ENCODE results near the gene SLC5A2. TPM values are rescaled to one million over a fixed set of nuclear protein-coding genes. Genes with fewer than 3 reads are reported as not detected.
"Not testable (repeated sequence)": the region's sequence is repeated elsewhere in the genome, so short reads cannot be mapped to it uniquely, and the experiment has no call there.

SLC5A2 gene
- total and polyA plus RNA-seq, 2 experiments from 2014 or later: 0.36 to 4.9 TPM

GRCh38 chr16:31536804-31537361 is 54.0 kb downstream of the SLC5A2 start:
- no peaks in the 10 kb centered on the region for H3K9me3 ChIP-seq (ENCODE audit: low read depth)
- H3K4me3 ChIP-seq: no peak overlapping the region
- no peak overlapping the region for H3K27ac ChIP-seq
- H3K4me1 ChIP-seq (ENCODE audit: low read depth): no peaks in the 10 kb centered on the region
- no peak for DNase-seq (ENCODE audit: low read depth in 1 of 2, low spot score in 1 of 2)
- no peaks in the 10 kb centered on the region for H3K36me3 ChIP-seq
- no peak for TF ChIP-seq CTCF (IDR thresholded peaks at IDR 0.05; ENCODE audit: low read depth, low read length)
- H3K27me3 ChIP-seq: no peaks in the 10 kb centered on the region

DNA sequence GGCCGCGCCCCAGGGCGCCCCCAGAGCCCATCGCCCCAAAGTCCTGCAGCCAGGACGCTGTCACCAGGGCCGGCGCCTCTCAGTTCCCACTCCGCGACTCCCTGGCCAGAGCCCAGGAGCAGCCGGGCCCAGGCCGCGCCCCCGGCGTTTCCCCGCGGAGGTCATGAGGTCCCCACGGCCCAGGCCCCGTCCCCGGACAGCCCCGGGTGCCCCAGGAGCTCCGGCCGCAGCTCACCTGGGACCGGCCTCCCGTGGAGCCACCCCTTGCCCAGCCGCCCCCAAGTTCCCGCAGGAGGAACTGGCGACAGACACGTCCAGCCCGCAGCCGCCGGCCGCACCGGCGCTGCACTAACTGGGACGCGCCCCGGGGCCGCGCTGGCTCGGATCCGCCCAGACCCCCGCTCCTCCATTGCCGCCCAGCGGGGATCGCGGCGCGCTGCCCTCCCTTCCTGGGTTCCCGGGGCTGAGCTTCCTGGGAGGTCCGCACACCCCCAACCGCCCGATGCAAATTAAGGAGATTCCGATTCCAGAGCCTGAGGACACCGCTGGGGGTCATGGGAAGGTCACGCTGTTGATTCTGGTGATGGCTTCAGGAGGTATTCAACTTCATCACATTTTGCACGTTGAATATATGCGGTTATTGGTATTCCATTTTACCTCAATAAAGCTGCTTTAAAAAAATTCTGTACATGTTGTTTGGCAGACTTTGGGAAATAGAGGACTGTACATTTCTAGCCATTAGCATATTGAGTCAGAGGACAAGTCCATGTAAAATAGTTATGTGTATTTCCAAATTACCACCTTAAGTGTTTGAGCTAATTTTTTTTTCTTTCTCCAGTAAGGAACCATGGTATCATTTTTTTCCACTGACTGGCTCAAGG is 54.7 kb downstream of the SLC5A2 start:
- Histone ChIP-seq H3K27me3 (no peaks in the 10 kb centered on the region), H3K27ac (no peak overlapping the region), H3K4me1 (ENCODE audit: low read depth) (no peaks in the 10 kb centered on the region), H3K36me3 (no peaks in the 10 kb centered on the region), H3K4me3 (peak overlapping the region; percentile 22), H3K9me3 (ENCODE audit: low read depth) (no peaks in the 10 kb centered on the region)
- peak; percentile 9 to 12 for DNase-seq (ENCODE audit: low read depth in 1 of 2, low spot score in 1 of 2)
- TF ChIP-seq CTCF (IDR thresholded peaks at IDR 0.05; ENCODE audit: low read depth, low read length): no peak

DNA sequence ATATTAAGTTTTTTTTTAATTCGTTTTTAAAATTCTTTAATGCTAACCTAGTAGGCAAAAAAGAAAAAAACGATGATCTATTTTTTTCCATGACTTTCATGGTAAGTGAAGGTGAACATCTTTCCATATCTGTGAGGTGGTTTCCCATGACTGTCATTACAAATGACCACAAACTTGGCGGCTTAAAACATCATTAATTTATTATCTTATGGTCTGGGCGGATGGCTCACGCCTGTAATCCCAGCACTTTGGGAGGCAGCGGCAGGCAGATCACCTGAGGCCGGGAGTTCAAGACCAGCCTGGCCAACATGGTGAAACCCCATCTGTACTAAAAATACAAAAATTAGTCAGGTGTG is 55.3 kb downstream of the SLC5A2 start:
- not testable (repeated sequence) for H3K27ac ChIP-seq; H3K4me1 ChIP-seq (ENCODE audit: low read depth); H3K27me3 ChIP-seq; H3K4me3 ChIP-seq; DNase-seq (ENCODE audit: low read depth in 1 of 2, low spot score in 1 of 2); H3K36me3 ChIP-seq; H3K9me3 ChIP-seq (ENCODE audit: low read depth)

GRCh38 chr16:31539762-31540161 is 56.8 kb downstream of the SLC5A2 start:
- not testable (repeated sequence) for H3K4me3 ChIP-seq; H3K4me1 ChIP-seq (ENCODE audit: low read depth); H3K27me3 ChIP-seq; H3K36me3 ChIP-seq; H3K9me3 ChIP-seq (ENCODE audit: low read depth); DNase-seq (ENCODE audit: low read depth in 1 of 2, low spot score in 1 of 2); H3K27ac ChIP-seq

Other genes with a start within 250 kb of the SLC5A2 start
- gene ITGAM, start 223.1 kb upstream of the SLC5A2 start, total RNA-seq: 0.07 TPM in 1 of 2 replicates, not detected in the other
- gene ITGAM, start 223.1 kb upstream of the SLC5A2 start, polyA plus RNA-seq: not detected in 2 replicates
- 0.53 and 0.69 TPM in 2 replicates for gene ITGAX, start 127.9 kb upstream of the SLC5A2 start, total RNA-seq
- gene ITGAX, start 127.9 kb upstream of the SLC5A2 start, polyA plus RNA-seq: not detected in 2 replicates
- gene ITGAD, start 89.8 kb upstream of the SLC5A2 start, total RNA-seq: not detected in 2 replicates
- 0.31 TPM in 1 of 2 replicates, not detected in the other for gene ITGAD, start 89.8 kb upstream of the SLC5A2 start, polyA plus RNA-seq
- gene COX6A2, start 54.8 kb upstream of the SLC5A2 start, total RNA-seq: 40.7 and 69.7 TPM in 2 replicates
- 166 and 187 TPM in 2 replicates for gene COX6A2, start 54.8 kb upstream of the SLC5A2 start, polyA plus RNA-seq
- gene ZNF843, start 40.3 kb upstream of the SLC5A2 start, total RNA-seq: 10.3 and 14.0 TPM in 2 replicates
- 4.1 and 4.3 TPM in 2 replicates for gene ZNF843, start 40.3 kb upstream of the SLC5A2 start, polyA plus RNA-seq
- gene ARMC5, start 23.6 kb upstream of the SLC5A2 start, total RNA-seq: 19.7 and 21.7 TPM in 2 replicates
- 26.0 and 28.7 TPM in 2 replicates for gene ARMC5, start 23.6 kb upstream of the SLC5A2 start, polyA plus RNA-seq
- 39.1 and 42.4 TPM in 2 replicates for gene TGFB1I1, start 11.0 kb upstream of the SLC5A2 start, total RNA-seq
- 54.0 and 55.8 TPM in 2 replicates for gene TGFB1I1, start 11.0 kb upstream of the SLC5A2 start, polyA plus RNA-seq
- gene RUSF1, start 25.3 kb downstream of the SLC5A2 start, total RNA-seq: 112 and 113 TPM in 2 replicates
- 54.0 and 58.5 TPM in 2 replicates for gene RUSF1, start 25.3 kb downstream of the SLC5A2 start, polyA plus RNA-seq
- gene AHSP, start 44.8 kb downstream of the SLC5A2 start, total RNA-seq: not detected in 2 replicates
- not detected in 2 replicates for gene AHSP, start 44.8 kb downstream of the SLC5A2 start, polyA plus RNA-seq

Measured in cardiac muscle cell (in vitro differentiated cells and primary cell).